Neural progenitor cell (in vitro differentiated cells): Measurements from ENCODE around the gene PPP1R3G.
A peak's percentile ranks its signal among the peaks of the same experiment; 100 is the strongest.

ENCODE experiments used
- EZH2 ChIP-seq: fragments of 200-600 bp; sonication (generic); IDR thresholded peaks from 2 replicates; pipeline ENCODE4 v1.6.1; 2017; ENCODE audit warnings: antibody characterized with exemption, mild to moderate bottlenecking, moderate library complexity
- EZH2phosphoT487 ChIP-seq: fragments of 200-600 bp; sonication (generic); IDR thresholded peaks from 2 replicates; pipeline ENCODE4 v1.6.1; 2017; ENCODE audit warnings: antibody characterized with exemption
- TF ChIP-seq, protein P1 (sequence below): fragments of 200-600 bp; sonication (generic); IDR thresholded peaks from 2 replicates; pipeline ENCODE4 v1.5.1; 2017; ENCODE audit warnings: antibody characterized with exemption, mild to moderate bottlenecking

DNA sequence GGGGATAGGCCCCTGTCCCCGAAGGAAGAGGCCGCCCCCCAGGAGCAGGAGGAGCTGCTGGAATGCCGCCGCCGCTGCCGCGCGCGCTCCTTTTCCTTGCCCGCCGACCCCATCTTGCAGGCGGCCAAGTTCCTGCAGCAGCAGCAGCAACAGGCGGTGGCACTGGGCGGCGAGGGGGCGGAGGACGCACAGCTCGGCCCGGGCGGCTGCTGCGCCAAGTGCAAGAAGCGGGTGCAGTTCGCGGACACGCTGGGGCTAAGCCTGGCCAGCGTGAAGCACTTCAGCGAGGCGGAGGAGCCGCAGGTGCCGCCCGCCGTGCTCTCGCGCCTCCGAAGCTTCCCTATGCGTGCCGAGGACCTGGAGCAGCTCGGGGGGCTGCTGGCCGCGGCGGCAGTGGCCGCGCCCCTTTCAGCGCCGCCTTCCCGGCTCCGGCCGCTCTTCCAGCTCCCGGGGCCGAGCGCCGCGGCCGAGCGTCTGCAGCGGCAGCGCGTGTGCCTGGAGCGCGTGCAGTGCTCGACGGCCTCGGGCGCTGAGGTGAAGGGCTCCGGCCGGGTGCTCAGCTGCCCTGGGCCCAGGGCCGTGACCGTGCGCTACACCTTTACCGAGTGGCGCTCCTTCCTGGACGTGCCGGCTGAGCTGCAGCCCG, 630 bp downstream of the PPP1R3G start:
- TF ChIP-seq, protein P1, sequence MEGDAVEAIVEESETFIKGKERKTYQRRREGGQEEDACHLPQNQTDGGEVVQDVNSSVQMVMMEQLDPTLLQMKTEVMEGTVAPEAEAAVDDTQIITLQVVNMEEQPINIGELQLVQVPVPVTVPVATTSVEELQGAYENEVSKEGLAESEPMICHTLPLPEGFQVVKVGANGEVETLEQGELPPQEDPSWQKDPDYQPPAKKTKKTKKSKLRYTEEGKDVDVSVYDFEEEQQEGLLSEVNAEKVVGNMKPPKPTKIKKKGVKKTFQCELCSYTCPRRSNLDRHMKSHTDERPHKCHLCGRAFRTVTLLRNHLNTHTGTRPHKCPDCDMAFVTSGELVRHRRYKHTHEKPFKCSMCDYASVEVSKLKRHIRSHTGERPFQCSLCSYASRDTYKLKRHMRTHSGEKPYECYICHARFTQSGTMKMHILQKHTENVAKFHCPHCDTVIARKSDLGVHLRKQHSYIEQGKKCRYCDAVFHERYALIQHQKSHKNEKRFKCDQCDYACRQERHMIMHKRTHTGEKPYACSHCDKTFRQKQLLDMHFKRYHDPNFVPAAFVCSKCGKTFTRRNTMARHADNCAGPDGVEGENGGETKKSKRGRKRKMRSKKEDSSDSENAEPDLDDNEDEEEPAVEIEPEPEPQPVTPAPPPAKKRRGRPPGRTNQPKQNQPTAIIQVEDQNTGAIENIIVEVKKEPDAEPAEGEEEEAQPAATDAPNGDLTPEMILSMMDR = no peak
- TF ChIP-seq EZH2 (peak; percentile 60), EZH2phosphoT487 (peak; percentile 78)
